IPS-15b (cell line): ENCODE results near the gene TPRG1L.

Experiments
- H3K27me3 ChIP-seq: one replicate; pipeline ENCODE4 v1.6.1; 2013; ENCODE audit warnings: low read length; ENCODE audit not compliant: control insufficient read depth, insufficient read depth
- H3K36me3 ChIP-seq: one replicate; pipeline ENCODE4 v1.6.1; 2013; ENCODE audit warnings: low read length; ENCODE audit not compliant: control insufficient read depth, insufficient read depth
- H3K4me1 ChIP-seq: one replicate; pipeline ENCODE4 v1.6.1; 2013; ENCODE audit warnings: mild to moderate bottlenecking, low read length; ENCODE audit not compliant: control insufficient read depth, insufficient read depth
- H3K4me3 ChIP-seq: one replicate; pipeline ENCODE4 v1.5.1; 2013; ENCODE audit warnings: low read depth, low read length
- H3K9ac ChIP-seq: one replicate; pipeline ENCODE4 v1.6.1; 2013; ENCODE audit warnings: low read depth, mild to moderate bottlenecking, low read length
- H3K9me3 ChIP-seq: one replicate; pipeline ENCODE4 v1.6.1; 2013; ENCODE audit warnings: mild to moderate bottlenecking, low read length; ENCODE audit not compliant: control insufficient read depth, insufficient read depth

TPRG1L gene

GRCh38 chr1:3626025-3626424 lies 1.2 kb downstream of the TPRG1L start:
- H3K9ac ChIP-seq: no peak overlapping the region
- H3K4me3 ChIP-seq: peak overlapping the region; percentile 70
- H3K36me3 ChIP-seq: peaks cover 23% of the 10 kb centered on the region
- no peaks in the 10 kb centered on the region for H3K9me3 ChIP-seq
- H3K4me1 ChIP-seq: peaks cover 3% of the 10 kb centered on the region
- H3K27me3 ChIP-seq: peaks cover 2% of the 10 kb centered on the region

- no peak overlapping the region for H3K9ac ChIP-seq
- H3K4me1 ChIP-seq: peaks cover 7% of the 10 kb centered on the region
- H3K27me3 ChIP-seq: peaks cover 2% of the 10 kb centered on the region
These were observed 2.9 kb downstream of the TPRG1L start for GRCh38 chr1:3627515-3628253.

GRCh38 chr1:3628445-3628844 lies 3.6 kb downstream of the TPRG1L start:
- H3K27me3 ChIP-seq: peaks cover 2% of the 10 kb centered on the region
- no peak overlapping the region for H3K4me3 ChIP-seq
- peaks cover 31% of the 10 kb centered on the region for H3K36me3 ChIP-seq
- H3K9me3 ChIP-seq: no peaks in the 10 kb centered on the region
- no peak overlapping the region for H3K9ac ChIP-seq
- peaks cover 7% of the 10 kb centered on the region for H3K4me1 ChIP-seq

More at GRCh38 chr1:3627515-3628253, 2.9 kb downstream of the TPRG1L start:
- Histone ChIP-seq H3K36me3 (peaks cover 26% of the 10 kb centered on the region), H3K9me3 (no peaks in the 10 kb centered on the region), H3K4me3 (no peak overlapping the region)

GRCh38 chr1:3629561-3630160 lies 4.8 kb downstream of the TPRG1L start:
- Histone ChIP-seq H3K4me3 (no peak overlapping the region), H3K4me1 (peaks cover 7% of the 10 kb centered on the region), H3K36me3 (peaks cover 41% of the 10 kb centered on the region), H3K9me3 (no peaks in the 10 kb centered on the region), H3K9ac (no peak overlapping the region), H3K27me3 (no peaks in the 10 kb centered on the region)

- no peaks in the 10 kb centered on the region for H3K9me3 ChIP-seq
- no peak overlapping the region for H3K4me3 ChIP-seq
- H3K4me1 ChIP-seq: peaks cover 7% of the 10 kb centered on the region
- H3K9ac ChIP-seq: no peak overlapping the region
- no peaks in the 10 kb centered on the region for H3K27me3 ChIP-seq
- peaks cover 45% of the 10 kb centered on the region for H3K36me3 ChIP-seq
These were observed 5.4 kb downstream of the TPRG1L start for GRCh38 chr1:3630161-3630611.

- Histone ChIP-seq H3K9me3 (no peaks in the 10 kb centered on the region), H3K36me3 (peaks cover 45% of the 10 kb centered on the region), H3K27me3 (no peaks in the 10 kb centered on the region), H3K9ac (no peak overlapping the region), H3K4me1 (peaks cover 5% of the 10 kb centered on the region), H3K4me3 (no peak overlapping the region)
These were observed 6.1 kb downstream of the TPRG1L start for GRCh38 chr1:3630914-3631313.

GRCh38 chr1:3631320-3632260 lies 6.8 kb downstream of the TPRG1L start:
- Histone ChIP-seq H3K9me3 (no peaks in the 10 kb centered on the region), H3K4me1 (peaks cover 4% of the 10 kb centered on the region)

GRCh38 chr1:3632298-3632697 lies 7.5 kb downstream of the TPRG1L start:
- H3K9ac ChIP-seq: no peak overlapping the region

More at GRCh38 chr1:3631320-3632260, 6.8 kb downstream of the TPRG1L start:
- Histone ChIP-seq H3K4me3 (no peak overlapping the region), H3K9ac (no peak overlapping the region), H3K27me3 (no peaks in the 10 kb centered on the region), H3K36me3 (peaks cover 49% of the 10 kb centered on the region)

GRCh38 chr1:3632716-3633343 lies 8.0 kb downstream of the TPRG1L start:
- Histone ChIP-seq H3K36me3 (peaks cover 49% of the 10 kb centered on the region), H3K27me3 (no peaks in the 10 kb centered on the region), H3K9me3 (no peaks in the 10 kb centered on the region), H3K4me1 (peaks cover 4% of the 10 kb centered on the region), H3K9ac (no peak overlapping the region), H3K4me3 (no peak overlapping the region)

More at GRCh38 chr1:3632298-3632697, 7.5 kb downstream of the TPRG1L start:
- H3K4me1 ChIP-seq: peaks cover 4% of the 10 kb centered on the region
- H3K4me3 ChIP-seq: no peak overlapping the region
- H3K27me3 ChIP-seq: no peaks in the 10 kb centered on the region
- no peaks in the 10 kb centered on the region for H3K9me3 ChIP-seq
- H3K36me3 ChIP-seq: peaks cover 50% of the 10 kb centered on the region

GRCh38 chr1:3633344-3634058 lies 8.7 kb downstream of the TPRG1L start:
- no peaks in the 10 kb centered on the region for H3K27me3 ChIP-seq
- H3K36me3 ChIP-seq: peaks cover 48% of the 10 kb centered on the region
- no peak overlapping the region for H3K9ac ChIP-seq
- no peak overlapping the region for H3K4me3 ChIP-seq
- no peaks in the 10 kb centered on the region for H3K9me3 ChIP-seq
- peaks cover 4% of the 10 kb centered on the region for H3K4me1 ChIP-seq
